Measurements from ENCODE around the gene FAXDC2.

- TF ChIP-seq CTCF (IDR thresholded peaks at IDR 0.05) (no peak), POLR2A (IDR thresholded peaks at IDR 0.05) (no peak)
Observed at GRCh38 chr5:154780128-154780527, 70.3 kb downstream of the FAXDC2 start.

All from body of pancreas (tissue), 4 donors.